Suprapubic skin (tissue), 4 donors: ENCODE measurements around the gene MFSD12. TPM values are rescaled to one million over a fixed set of nuclear protein-coding genes. Genes with fewer than 3 reads are reported as not detected.

Source experiments
- DNase-seq, 2 donors: peaks; one replicate each; pipeline ENCODE4 v3.0.0-alpha.2; 2019; ENCODE audit warnings: low spot score in 2 of 2
- H3K27ac ChIP-seq: fragments of 200-600 bp; sonication (generic); one replicate; pipeline ENCODE4 v1.5.1; 2019
- H3K27me3 ChIP-seq: fragments of 200-600 bp; sonication (generic); one replicate; pipeline ENCODE4 v1.5.1; 2019
- H3K36me3 ChIP-seq: fragments of 200-600 bp; sonication (generic); one replicate; pipeline ENCODE4 v1.5.1; 2019
- H3K4me1 ChIP-seq: fragments of 200-600 bp; sonication (generic); one replicate; pipeline ENCODE4 v1.5.1; 2019
- H3K4me3 ChIP-seq: fragments of 200-600 bp; sonication (generic); one replicate; pipeline ENCODE4 v1.5.1; 2019; ENCODE audit warnings: mild to moderate bottlenecking
- H3K9me3 ChIP-seq: fragments of 200-600 bp; sonication (generic); one replicate; pipeline ENCODE4 v1.5.1; 2019
- CTCF ChIP-seq, 2 donors: fragments of 200-600 bp in 1 of 2; fragments of 450-650 bp in 1 of 2; sonication (generic) in 1 of 2; IDR thresholded peaks; one replicate each; pipeline ENCODE4 v1.5.1; 2016 to 2019; ENCODE audit warnings: antibody characterized with exemption in 2 of 2, mild to moderate bottlenecking in 1 of 2, moderate library complexity in 1 of 2
- EP300 ChIP-seq: sonication (generic); formaldehyde crosslinking; IDR thresholded peaks from one replicate; pipeline ENCODE4 v1.6.1; 2017; ENCODE audit warnings: antibody characterized with exemption
- POLR2A ChIP-seq, 2 donors: fragments of 450-650 bp; IDR thresholded peaks; one replicate each; pipeline ENCODE4 v1.6.1; 2017; ENCODE audit warnings: antibody characterized with exemption in 2 of 2, mild to moderate bottlenecking in 2 of 2, moderate library complexity in 2 of 2
- POLR2AphosphoS5 ChIP-seq, 3 donors: sonication (generic); formaldehyde crosslinking; IDR thresholded peaks; one replicate each; pipeline ENCODE4 v1.6.1; 2017; ENCODE audit warnings: antibody characterized with exemption in 3 of 3
- WGBS: methylation state at CpG from one replicate; pipeline ENCODE4 v1.1.5; 2018; 5-methylcytosine and 5-hydroxymethylcytosine counted together
- total RNA-seq, 4 donors: library from RNA; depleted of rRNA; stranded (reverse); fragments of >200 nt; gene quantifications; one replicate each; pipeline ENCODE4 v1.1.0, GENCODE V29; 2016

The MFSD12 gene
- total RNA-seq, 4 donors from 2014 or later: 60.4 to 206 (median 119) TPM

GRCh38 chr19:3496392-3497273 lies 60.8 kb downstream of the MFSD12 start:
- TF ChIP-seq POLR2A (IDR thresholded peaks at IDR 0.05) (no peak), EP300 (no peak), CTCF (IDR thresholded peaks at IDR 0.05) (no peak), POLR2AphosphoS5 (IDR thresholded peaks at IDR 0.05) (no peak)
- Histone ChIP-seq H3K36me3 (peaks cover 52% of the 10 kb centered on the region), H3K27me3 (no peaks in the 10 kb centered on the region), H3K4me1 (peaks cover 20% of the 10 kb centered on the region), H3K27ac (no peak overlapping the region), H3K4me3 (no peak overlapping the region), H3K9me3 (no peaks in the 10 kb centered on the region)
- 94% methylated on average over 18 of the region's 32 CpGs for WGBS
- DNase-seq: no peak

- H3K27ac ChIP-seq: no peak overlapping the region
- DNase-seq: no peak
Measured at GRCh38 chr19:3494559-3494958, 62.8 kb downstream of the MFSD12 start.

More at GRCh38 chr19:3494559-3494958, 62.8 kb downstream of the MFSD12 start:
- 83% methylated on average over 18 of the region's 18 CpGs for WGBS
- peaks cover 64% of the 10 kb centered on the region for H3K36me3 ChIP-seq
- H3K4me1 ChIP-seq: peaks cover 10% of the 10 kb centered on the region
- TF ChIP-seq CTCF (IDR thresholded peaks at IDR 0.05): no peak
- TF ChIP-seq EP300: no peak
- no peak for TF ChIP-seq POLR2A (IDR thresholded peaks at IDR 0.05)
- TF ChIP-seq POLR2AphosphoS5 (IDR thresholded peaks at IDR 0.05): no peak
- no peaks in the 10 kb centered on the region for H3K9me3 ChIP-seq
- H3K4me3 ChIP-seq: no peak overlapping the region
- no peaks in the 10 kb centered on the region for H3K27me3 ChIP-seq

Other genes starting within 250 kb of the MFSD12 start
- gene NFIC, start 191.0 kb downstream of the MFSD12 start, total RNA-seq: 100 to 1,000 TPM; 135 to 234 (median 194) TPM
- gene SMIM24, start 77.1 kb downstream of the MFSD12 start, total RNA-seq: 1 to 10 TPM in 1 of 4 donors, not detected in 3; 2.1 TPM
- gene SMIM44, start 74.1 kb downstream of the MFSD12 start, total RNA-seq: not detected
- 10 to 100 TPM; 10.9 to 21.7 (median 17.9) TPM for gene DOHH, start 56.9 kb downstream of the MFSD12 start, total RNA-seq
- gene FZR1, start 51.3 kb downstream of the MFSD12 start, total RNA-seq: 10 to 100 TPM; 45.1 to 51.1 (median 47.9) TPM
- gene TEKTIP1, start 18.4 kb downstream of the MFSD12 start, total RNA-seq: 1 to 10 TPM in 2 of 4 donors, not detected in 2; 2.4 to 5.2 TPM
- gene HMG20B, start 15.4 kb upstream of the MFSD12 start, total RNA-seq: 100 to 1,000 TPM in 3 of 4 donors, 10 to 100 TPM in 1; 87.9 to 135 (median 118) TPM
- gene GIPC3, start 27.9 kb upstream of the MFSD12 start, total RNA-seq: under 1 TPM; 0.19 to 0.89 (median 0.37) TPM
- under 1 TPM; 0.32 to 0.85 (median 0.41) TPM for gene TBXA2R, start 49.3 kb upstream of the MFSD12 start, total RNA-seq
- gene CACTIN, start 69.2 kb upstream of the MFSD12 start, total RNA-seq: 10 to 100 TPM; 22.6 to 29.9 (median 27.9) TPM
- 10 to 100 TPM; 16.5 to 25.7 (median 20.8) TPM for gene PIP5K1C, start 142.9 kb upstream of the MFSD12 start, total RNA-seq
- gene TJP3, start 150.8 kb upstream of the MFSD12 start, total RNA-seq: 10 to 100 TPM; 11.4 to 28.1 (median 20.1) TPM
- 10 to 100 TPM; 19.8 to 55.0 (median 25.8) TPM for gene APBA3, start 204.1 kb upstream of the MFSD12 start, total RNA-seq
- 10 to 100 TPM; 41.5 to 92.6 (median 63.7) TPM for gene MRPL54, start 205.1 kb upstream of the MFSD12 start, total RNA-seq
- not detected for gene RAX2, start 214.6 kb upstream of the MFSD12 start, total RNA-seq
- 1 to 10 TPM in 3 of 4 donors, under 1 TPM in 1; 0.57 to 5.4 (median 2.0) TPM for gene MATK, start 228.8 kb upstream of the MFSD12 start, total RNA-seq